ENCODE results near the gene LIX1L.
A peak's percentile ranks its signal among the peaks of the same experiment; 100 is the strongest.

The LIX1L gene

GRCh38 chr1:145994391-145995120 is 36.7 kb upstream of the LIX1L start:
- peak in 1 of 3 donors; percentile 14 for DNase-seq
- H3K27ac ChIP-seq (ENCODE audit: insufficient read depth, low read length, poor library complexity, severe bottlenecking) = peak overlapping the region; percentile 96
- no peaks in the 10 kb centered on the region for H3K9me3 ChIP-seq (ENCODE audit: control insufficient read depth, low read length)
- peaks cover 35% of the 10 kb centered on the region for H3K36me3 ChIP-seq (ENCODE audit: control insufficient read depth, insufficient read depth, low read length)
- no peaks in the 10 kb centered on the region for H3K27me3 ChIP-seq (replicated peaks; ENCODE audit: control insufficient read depth, insufficient read depth, low read length, poor library complexity, severe bottlenecking)
- H3K4me1 ChIP-seq (ENCODE audit: control insufficient read depth, insufficient read depth, low read length, poor library complexity, severe bottlenecking) = peaks cover 24% of the 10 kb centered on the region
- H3K4me3 ChIP-seq (ENCODE audit: insufficient read depth, low read depth, low read length, poor library complexity, severe bottlenecking) = peak overlapping the region; percentile 95

- Histone ChIP-seq H3K9me3 (ENCODE audit: control insufficient read depth, low read length) (no peaks in the 10 kb centered on the region), H3K4me3 (ENCODE audit: insufficient read depth, low read depth, low read length, poor library complexity, severe bottlenecking) (peak overlapping the region; percentile 95), H3K36me3 (ENCODE audit: control insufficient read depth, insufficient read depth, low read length) (peaks cover 35% of the 10 kb centered on the region), H3K4me1 (ENCODE audit: control insufficient read depth, insufficient read depth, low read length, poor library complexity, severe bottlenecking) (peaks cover 17% of the 10 kb centered on the region), H3K27ac (ENCODE audit: insufficient read depth, low read length, poor library complexity, severe bottlenecking) (peak overlapping the region; percentile 96), H3K27me3 (replicated peaks; ENCODE audit: control insufficient read depth, insufficient read depth, low read length, poor library complexity, severe bottlenecking) (no peaks in the 10 kb centered on the region)
- no peak for DNase-seq
Observed at GRCh38 chr1:145993618-145994390, 36.0 kb upstream of the LIX1L start.

- peak overlapping the region; percentile 96 for H3K27ac ChIP-seq (ENCODE audit: insufficient read depth, low read length, poor library complexity, severe bottlenecking)
Observed at GRCh38 chr1:145992958-145993617, 35.3 kb upstream of the LIX1L start.

GRCh38 chr1:145992502-145992936 is 34.7 kb upstream of the LIX1L start:
- H3K27ac ChIP-seq (ENCODE audit: insufficient read depth, low read length, poor library complexity, severe bottlenecking) = peak overlapping the region; percentile 15
- no peaks in the 10 kb centered on the region for H3K9me3 ChIP-seq (ENCODE audit: control insufficient read depth, low read length)

More at GRCh38 chr1:145992958-145993617, 35.3 kb upstream of the LIX1L start:
- Histone ChIP-seq H3K27me3 (replicated peaks; ENCODE audit: control insufficient read depth, insufficient read depth, low read length, poor library complexity, severe bottlenecking) (no peaks in the 10 kb centered on the region), H3K9me3 (ENCODE audit: control insufficient read depth, low read length) (no peaks in the 10 kb centered on the region), H3K36me3 (ENCODE audit: control insufficient read depth, insufficient read depth, low read length) (peaks cover 35% of the 10 kb centered on the region), H3K4me1 (ENCODE audit: control insufficient read depth, insufficient read depth, low read length, poor library complexity, severe bottlenecking) (peaks cover 10% of the 10 kb centered on the region), H3K4me3 (ENCODE audit: insufficient read depth, low read depth, low read length, poor library complexity, severe bottlenecking) (peak overlapping the region; percentile 95)
- DNase-seq = no peak

GRCh38 chr1:145991735-145992412 is 34.1 kb upstream of the LIX1L start:
- no peak overlapping the region for H3K4me3 ChIP-seq (ENCODE audit: insufficient read depth, low read depth, low read length, poor library complexity, severe bottlenecking)
- DNase-seq = no peak
- H3K36me3 ChIP-seq (ENCODE audit: control insufficient read depth, insufficient read depth, low read length) = peaks cover 35% of the 10 kb centered on the region
- H3K4me1 ChIP-seq (ENCODE audit: control insufficient read depth, insufficient read depth, low read length, poor library complexity, severe bottlenecking) = peaks cover 10% of the 10 kb centered on the region
- H3K9me3 ChIP-seq (ENCODE audit: control insufficient read depth, low read length) = no peaks in the 10 kb centered on the region
- no peak overlapping the region for H3K27ac ChIP-seq (ENCODE audit: insufficient read depth, low read length, poor library complexity, severe bottlenecking)
- H3K27me3 ChIP-seq (replicated peaks; ENCODE audit: control insufficient read depth, insufficient read depth, low read length, poor library complexity, severe bottlenecking) = no peaks in the 10 kb centered on the region

More at GRCh38 chr1:145992502-145992936, 34.7 kb upstream of the LIX1L start:
- Histone ChIP-seq H3K27me3 (replicated peaks; ENCODE audit: control insufficient read depth, insufficient read depth, low read length, poor library complexity, severe bottlenecking) (no peaks in the 10 kb centered on the region), H3K4me3 (ENCODE audit: insufficient read depth, low read depth, low read length, poor library complexity, severe bottlenecking) (peak overlapping the region; percentile 95), H3K4me1 (ENCODE audit: control insufficient read depth, insufficient read depth, low read length, poor library complexity, severe bottlenecking) (peaks cover 10% of the 10 kb centered on the region), H3K36me3 (ENCODE audit: control insufficient read depth, insufficient read depth, low read length) (peaks cover 35% of the 10 kb centered on the region)
- DNase-seq = no peak

- H3K4me3 ChIP-seq (ENCODE audit: insufficient read depth, low read depth, low read length, poor library complexity, severe bottlenecking) = no peak overlapping the region
Observed at GRCh38 chr1:145990249-145990855, 32.5 kb upstream of the LIX1L start.

GRCh38 chr1:145988773-145989172 is 31.0 kb upstream of the LIX1L start:
- peaks cover 11% of the 10 kb centered on the region for H3K36me3 ChIP-seq (ENCODE audit: control insufficient read depth, insufficient read depth, low read length)
- H3K4me3 ChIP-seq (ENCODE audit: insufficient read depth, low read depth, low read length, poor library complexity, severe bottlenecking) = no peak overlapping the region
- peaks cover 35% of the 10 kb centered on the region for H3K4me1 ChIP-seq (ENCODE audit: control insufficient read depth, insufficient read depth, low read length, poor library complexity, severe bottlenecking)
- DNase-seq = no peak
- H3K9me3 ChIP-seq (ENCODE audit: control insufficient read depth, low read length) = no peaks in the 10 kb centered on the region
- no peak overlapping the region for H3K27ac ChIP-seq (ENCODE audit: insufficient read depth, low read length, poor library complexity, severe bottlenecking)
- H3K27me3 ChIP-seq (replicated peaks; ENCODE audit: control insufficient read depth, insufficient read depth, low read length, poor library complexity, severe bottlenecking) = no peaks in the 10 kb centered on the region

More at GRCh38 chr1:145990249-145990855, 32.5 kb upstream of the LIX1L start:
- Histone ChIP-seq H3K4me1 (ENCODE audit: control insufficient read depth, insufficient read depth, low read length, poor library complexity, severe bottlenecking) (peaks cover 19% of the 10 kb centered on the region), H3K27me3 (replicated peaks; ENCODE audit: control insufficient read depth, insufficient read depth, low read length, poor library complexity, severe bottlenecking) (no peaks in the 10 kb centered on the region), H3K27ac (ENCODE audit: insufficient read depth, low read length, poor library complexity, severe bottlenecking) (no peak overlapping the region), H3K36me3 (ENCODE audit: control insufficient read depth, insufficient read depth, low read length) (peaks cover 27% of the 10 kb centered on the region), H3K9me3 (ENCODE audit: control insufficient read depth, low read length) (no peaks in the 10 kb centered on the region)
- no peak for DNase-seq

- H3K27me3 ChIP-seq (replicated peaks; ENCODE audit: control insufficient read depth, insufficient read depth, low read length, poor library complexity, severe bottlenecking) = no peaks in the 10 kb centered on the region
- H3K36me3 ChIP-seq (ENCODE audit: control insufficient read depth, insufficient read depth, low read length) = peaks cover 2% of the 10 kb centered on the region
- H3K4me1 ChIP-seq (ENCODE audit: control insufficient read depth, insufficient read depth, low read length, poor library complexity, severe bottlenecking) = peaks cover 34% of the 10 kb centered on the region
- H3K27ac ChIP-seq (ENCODE audit: insufficient read depth, low read length, poor library complexity, severe bottlenecking) = no peak overlapping the region
- DNase-seq = no peak
- no peak overlapping the region for H3K4me3 ChIP-seq (ENCODE audit: insufficient read depth, low read depth, low read length, poor library complexity, severe bottlenecking)
- H3K9me3 ChIP-seq (ENCODE audit: control insufficient read depth, low read length) = no peaks in the 10 kb centered on the region
Observed at GRCh38 chr1:145987926-145988325, 30.1 kb upstream of the LIX1L start.

- no peak overlapping the region for H3K27ac ChIP-seq (ENCODE audit: insufficient read depth, low read length, poor library complexity, severe bottlenecking)
- no peaks in the 10 kb centered on the region for H3K27me3 ChIP-seq (replicated peaks; ENCODE audit: control insufficient read depth, insufficient read depth, low read length, poor library complexity, severe bottlenecking)
- H3K36me3 ChIP-seq (ENCODE audit: control insufficient read depth, insufficient read depth, low read length) = no peaks in the 10 kb centered on the region
- peaks cover 47% of the 10 kb centered on the region for H3K4me1 ChIP-seq (ENCODE audit: control insufficient read depth, insufficient read depth, low read length, poor library complexity, severe bottlenecking)
- no peaks in the 10 kb centered on the region for H3K9me3 ChIP-seq (ENCODE audit: control insufficient read depth, low read length)
- no peak overlapping the region for H3K4me3 ChIP-seq (ENCODE audit: insufficient read depth, low read depth, low read length, poor library complexity, severe bottlenecking)
- DNase-seq = no peak
Observed at GRCh38 chr1:145986551-145986950, 28.7 kb upstream of the LIX1L start.

All from effector memory CD4-positive, alpha-beta T cell (primary cell).